Measurements from ENCODE around the gene UMPS.
"Not testable (repeated sequence)": the region's sequence is repeated elsewhere in the genome, so short reads cannot be mapped to it uniquely, and the experiment has no call there.

The UMPS gene

GRCh38 chr3:124787476-124788195 is 57.4 kb downstream of the UMPS start:
- Histone ChIP-seq H3K18ac (ENCODE audit: low read length) (no peak overlapping the region), H2BK15ac (ENCODE audit: low read length) (no peak overlapping the region), H3K4me2 (ENCODE audit: insufficient read depth, low read length, poor library complexity, severe bottlenecking) (no peak overlapping the region), H2BK12ac (ENCODE audit: low read length) (no peak overlapping the region), H2AFZ (ENCODE audit: low read length) (no peak overlapping the region), H3K4me1 (ENCODE audit: control insufficient read depth in 2 of 2, insufficient read depth in 1 of 2, low read depth in 1 of 2, low read length in 2 of 2) (peaks cover 5 to 7% of the 10 kb centered on the region in 2 donors), H3K36me3 (replicated peaks in 1 of 2; ENCODE audit: control insufficient read depth in 2 of 2, insufficient read depth in 2 of 2, low read length in 2 of 2) (peaks cover 0 to 10% of the 10 kb centered on the region in 2 donors), H3K9me3 (replicated peaks in 1 of 2; ENCODE audit: control insufficient read depth in 2 of 2, insufficient read depth in 1 of 2, low read depth in 1 of 2, low read length in 2 of 2) (no peaks in the 10 kb centered on the region), H3K9ac (ENCODE audit: low read depth, low read length, poor library complexity) (no peak overlapping the region), H3K79me1 (ENCODE audit: low read depth, low read length) (no peaks in the 10 kb centered on the region), H3K4ac (ENCODE audit: low read length) (no peak overlapping the region), H3K23ac (ENCODE audit: low read depth, low read length, poor library complexity) (no peak overlapping the region), H3K4me3 (ENCODE audit: low read length in 2 of 2) (no peak overlapping the region), H3K14ac (ENCODE audit: low read length) (no peak overlapping the region), H3K27ac (replicated peaks; ENCODE audit: low read length) (no peak overlapping the region), H4K8ac (ENCODE audit: low read depth, low read length) (no peak overlapping the region), H2BK5ac (ENCODE audit: low read length) (no peak overlapping the region), H4K91ac (ENCODE audit: low read depth, low read length, poor library complexity) (no peak overlapping the region), H2AK5ac (ENCODE audit: low read depth, low read length) (no peak overlapping the region), H3K27me3 (ENCODE audit: control insufficient read depth in 3 of 3, insufficient read depth in 3 of 3, low read depth in 1 of 3, low read length in 3 of 3) (no peaks in the 10 kb centered on the region), H2BK120ac (ENCODE audit: low read depth, low read length) (no peak overlapping the region)
- no CpG with 5 or more reads among the region's 3 CpGs for WGBS, 2 donors (ENCODE audit: extremely low coverage in 2 of 2, insufficient read length in 2 of 2, insufficient replicate concordance in 1 of 2)
- DNase-seq (ENCODE audit: low spot score): no peak

GRCh38 chr3:124788254-124788745 is 58.0 kb downstream of the UMPS start:
- H2BK15ac ChIP-seq (ENCODE audit: low read length): no peak overlapping the region
- no peak overlapping the region for H2BK12ac ChIP-seq (ENCODE audit: low read length)
- H3K4me2 ChIP-seq (ENCODE audit: insufficient read depth, low read length, poor library complexity, severe bottlenecking): no peak overlapping the region
- H2BK5ac ChIP-seq (ENCODE audit: low read length): no peak overlapping the region
- H3K36me3 ChIP-seq (replicated peaks in 1 of 2; ENCODE audit: control insufficient read depth in 2 of 2, insufficient read depth in 2 of 2, low read length in 2 of 2): peaks cover 0 to 10% of the 10 kb centered on the region in 2 donors
- no peak overlapping the region for H3K27ac ChIP-seq (replicated peaks; ENCODE audit: low read length)
- H3K23ac ChIP-seq (ENCODE audit: low read depth, low read length, poor library complexity): no peak overlapping the region
- H3K79me1 ChIP-seq (ENCODE audit: low read depth, low read length): no peaks in the 10 kb centered on the region
- H2AFZ ChIP-seq (ENCODE audit: low read length): no peak overlapping the region
- DNase-seq (ENCODE audit: low spot score): no peak
- no peak overlapping the region for H3K9ac ChIP-seq (ENCODE audit: low read depth, low read length, poor library complexity)
- no peak overlapping the region for H3K14ac ChIP-seq (ENCODE audit: low read length)
- no CpG with 5 or more reads among the region's 2 CpGs for WGBS, 2 donors (ENCODE audit: extremely low coverage in 2 of 2, insufficient read length in 2 of 2, insufficient replicate concordance in 1 of 2)
- H2AK5ac ChIP-seq (ENCODE audit: low read depth, low read length): no peak overlapping the region
- no peaks in the 10 kb centered on the region for H3K9me3 ChIP-seq (replicated peaks in 1 of 2; ENCODE audit: control insufficient read depth in 2 of 2, insufficient read depth in 1 of 2, low read depth in 1 of 2, low read length in 2 of 2)
- H2BK120ac ChIP-seq (ENCODE audit: low read depth, low read length): no peak overlapping the region
- no peaks in the 10 kb centered on the region for H3K27me3 ChIP-seq (ENCODE audit: control insufficient read depth in 3 of 3, insufficient read depth in 3 of 3, low read depth in 1 of 3, low read length in 3 of 3)
- H3K18ac ChIP-seq (ENCODE audit: low read length): no peak overlapping the region
- H3K4me3 ChIP-seq (ENCODE audit: low read length in 2 of 2): no peak overlapping the region
- H4K8ac ChIP-seq (ENCODE audit: low read depth, low read length): no peak overlapping the region
- peaks cover 4 to 5% of the 10 kb centered on the region in 2 donors for H3K4me1 ChIP-seq (ENCODE audit: control insufficient read depth in 2 of 2, insufficient read depth in 1 of 2, low read depth in 1 of 2, low read length in 2 of 2)
- no peak overlapping the region for H3K4ac ChIP-seq (ENCODE audit: low read length)
- H4K91ac ChIP-seq (ENCODE audit: low read depth, low read length, poor library complexity): no peak overlapping the region

GRCh38 chr3:124789103-124789502 is 58.9 kb downstream of the UMPS start:
- not testable (repeated sequence) for H2AFZ ChIP-seq (ENCODE audit: low read length); H2BK15ac ChIP-seq (ENCODE audit: low read length); H3K79me1 ChIP-seq (ENCODE audit: low read depth, low read length); H2BK120ac ChIP-seq (ENCODE audit: low read depth, low read length); H2AK5ac ChIP-seq (ENCODE audit: low read depth, low read length); H2BK12ac ChIP-seq (ENCODE audit: low read length); H4K91ac ChIP-seq (ENCODE audit: low read depth, low read length, poor library complexity); H3K4me2 ChIP-seq (ENCODE audit: insufficient read depth, low read length, poor library complexity, severe bottlenecking); H2BK5ac ChIP-seq (ENCODE audit: low read length); H3K27me3 ChIP-seq (ENCODE audit: control insufficient read depth in 3 of 3, insufficient read depth in 3 of 3, low read depth in 1 of 3, low read length in 3 of 3); H3K23ac ChIP-seq (ENCODE audit: low read depth, low read length, poor library complexity); H3K9ac ChIP-seq (ENCODE audit: low read depth, low read length, poor library complexity); H3K4ac ChIP-seq (ENCODE audit: low read length); H3K4me3 ChIP-seq (ENCODE audit: low read length in 2 of 2); H3K4me1 ChIP-seq (ENCODE audit: control insufficient read depth in 2 of 2, insufficient read depth in 1 of 2, low read depth in 1 of 2, low read length in 2 of 2); H3K27ac ChIP-seq (replicated peaks; ENCODE audit: low read length); H3K14ac ChIP-seq (ENCODE audit: low read length); H3K18ac ChIP-seq (ENCODE audit: low read length); H3K9me3 ChIP-seq (replicated peaks in 1 of 2; ENCODE audit: control insufficient read depth in 2 of 2, insufficient read depth in 1 of 2, low read depth in 1 of 2, low read length in 2 of 2); H4K8ac ChIP-seq (ENCODE audit: low read depth, low read length); DNase-seq (ENCODE audit: low spot score)
- no CpG with 5 or more reads among the region's 5 CpGs for WGBS, 2 donors (ENCODE audit: extremely low coverage in 2 of 2, insufficient read length in 2 of 2, insufficient replicate concordance in 1 of 2)
- peaks cover 0 to 16% of the 10 kb centered on the region in 2 donors for H3K36me3 ChIP-seq (replicated peaks in 1 of 2; ENCODE audit: control insufficient read depth in 2 of 2, insufficient read depth in 2 of 2, low read length in 2 of 2)

GRCh38 chr3:124791142-124791541 is 60.9 kb downstream of the UMPS start:
- Histone ChIP-seq H3K9ac (ENCODE audit: low read depth, low read length, poor library complexity) (no peak overlapping the region), H3K18ac (ENCODE audit: low read length) (no peak overlapping the region), H4K8ac (ENCODE audit: low read depth, low read length) (no peak overlapping the region), H3K79me1 (ENCODE audit: low read depth, low read length) (no peaks in the 10 kb centered on the region), H3K14ac (ENCODE audit: low read length) (no peak overlapping the region), H2BK15ac (ENCODE audit: low read length) (no peak overlapping the region), H2BK5ac (ENCODE audit: low read length) (no peak overlapping the region), H2BK120ac (ENCODE audit: low read depth, low read length) (no peak overlapping the region), H3K23ac (ENCODE audit: low read depth, low read length, poor library complexity) (no peak overlapping the region), H3K4me1 (ENCODE audit: control insufficient read depth in 2 of 2, insufficient read depth in 1 of 2, low read depth in 1 of 2, low read length in 2 of 2) (peaks cover 0 to 1% of the 10 kb centered on the region in 2 donors), H3K27ac (replicated peaks; ENCODE audit: low read length) (no peak overlapping the region), H2BK12ac (ENCODE audit: low read length) (no peak overlapping the region), H4K91ac (ENCODE audit: low read depth, low read length, poor library complexity) (no peak overlapping the region), H3K4me2 (ENCODE audit: insufficient read depth, low read length, poor library complexity, severe bottlenecking) (no peak overlapping the region), H3K27me3 (ENCODE audit: control insufficient read depth in 3 of 3, insufficient read depth in 3 of 3, low read depth in 1 of 3, low read length in 3 of 3) (no peaks in the 10 kb centered on the region), H3K36me3 (replicated peaks in 1 of 2; ENCODE audit: control insufficient read depth in 2 of 2, insufficient read depth in 2 of 2, low read length in 2 of 2) (peaks cover 0 to 19% of the 10 kb centered on the region in 2 donors), H2AFZ (ENCODE audit: low read length) (no peak overlapping the region), H2AK5ac (ENCODE audit: low read depth, low read length) (no peak overlapping the region), H3K9me3 (replicated peaks in 1 of 2; ENCODE audit: control insufficient read depth in 2 of 2, insufficient read depth in 1 of 2, low read depth in 1 of 2, low read length in 2 of 2) (no peaks in the 10 kb centered on the region), H3K4me3 (ENCODE audit: low read length in 2 of 2) (no peak overlapping the region), H3K4ac (ENCODE audit: low read length) (no peak overlapping the region)
- no peak for DNase-seq (ENCODE audit: low spot score)
- no CpG with 5 or more reads among the region's 4 CpGs for WGBS, 2 donors (ENCODE audit: extremely low coverage in 2 of 2, insufficient read length in 2 of 2, insufficient replicate concordance in 1 of 2)

Measured in neuronal stem cell (in vitro differentiated cells).